Measurements from ENCODE around the gene PTN.

Gene PTN

DNA sequence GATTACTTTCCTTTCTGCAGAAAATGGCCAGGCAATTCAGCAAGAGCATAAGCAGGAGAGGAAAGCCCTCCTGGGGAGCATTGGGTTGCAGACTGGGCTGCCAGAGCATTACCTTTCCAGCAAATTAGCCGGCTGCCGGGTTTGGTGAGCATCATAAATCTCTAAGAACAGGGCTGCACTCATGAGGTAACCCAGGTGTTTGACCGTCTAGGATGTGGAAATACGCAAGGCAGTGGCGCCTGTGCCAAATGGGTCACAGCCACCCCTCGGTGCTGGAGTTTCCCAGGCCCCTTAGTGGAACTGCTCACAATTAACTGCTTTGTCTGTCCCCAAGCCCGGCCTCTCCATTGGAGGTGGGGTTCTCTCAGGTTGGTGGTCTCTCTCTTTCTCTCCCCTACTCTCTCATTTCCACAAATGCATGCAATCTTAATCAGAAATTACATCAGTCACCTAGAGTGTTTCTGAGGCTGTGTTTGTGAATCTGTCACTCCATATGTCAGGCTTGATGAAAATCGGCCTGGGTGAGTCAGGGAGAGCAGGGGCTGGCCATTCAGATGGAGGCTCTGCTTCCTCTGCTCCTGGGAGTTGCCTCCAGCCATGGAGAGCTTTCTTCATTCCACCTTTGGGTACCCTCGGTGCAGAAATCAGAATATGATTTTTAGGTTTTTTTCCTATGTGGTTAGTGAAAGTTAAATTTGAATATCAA, 26.7 kb downstream of the PTN start:
- Histone ChIP-seq H3K4me1 (ENCODE audit: control insufficient read depth in 1 of 2, insufficient read depth in 2 of 2, low read length in 2 of 2) (no peaks in the 10 kb centered on the region), H3K27me3 (ENCODE audit: low read depth, low read length) (no peaks in the 10 kb centered on the region), H3K27ac (ENCODE audit: low read length) (no peak overlapping the region), H3K4me3 (ENCODE audit: low read depth in 1 of 2, low read length in 2 of 2) (no peak overlapping the region), H3K36me3 (ENCODE audit: control insufficient read depth in 1 of 2, insufficient read depth in 2 of 2, low read length in 2 of 2) (no peaks in the 10 kb centered on the region), H3K9me3 (ENCODE audit: control insufficient read depth in 1 of 2, low read length in 2 of 2) (no peaks in the 10 kb centered on the region)

DNA sequence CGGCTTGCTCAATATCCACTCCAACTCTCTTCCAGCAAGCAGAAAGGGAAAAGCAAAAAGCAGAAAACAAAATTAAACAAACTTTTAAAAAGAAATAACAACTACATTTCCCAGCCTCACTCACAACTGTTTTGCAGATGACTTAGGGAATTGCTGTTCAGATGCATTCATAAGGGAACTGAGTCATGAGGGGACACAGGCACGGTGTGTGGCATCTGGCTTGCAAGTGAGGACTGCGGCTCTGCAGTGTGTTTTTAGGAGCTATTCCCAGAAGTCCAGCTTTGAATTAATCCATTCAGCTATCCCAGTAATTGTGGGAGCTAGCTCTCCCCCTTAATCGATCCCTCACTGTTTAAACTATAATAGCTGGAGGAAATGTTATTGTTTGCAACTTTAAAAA, 30.3 kb downstream of the PTN start:
- H3K4me3 ChIP-seq (ENCODE audit: low read depth in 1 of 2, low read length in 2 of 2): no peak overlapping the region
- no peaks in the 10 kb centered on the region for H3K4me1 ChIP-seq (ENCODE audit: control insufficient read depth in 1 of 2, insufficient read depth in 2 of 2, low read length in 2 of 2)
- no peaks in the 10 kb centered on the region for H3K27me3 ChIP-seq (ENCODE audit: low read depth, low read length)
- H3K36me3 ChIP-seq (ENCODE audit: control insufficient read depth in 1 of 2, insufficient read depth in 2 of 2, low read length in 2 of 2): no peaks in the 10 kb centered on the region
- H3K9me3 ChIP-seq (ENCODE audit: control insufficient read depth in 1 of 2, low read length in 2 of 2): no peaks in the 10 kb centered on the region
- no peak overlapping the region for H3K27ac ChIP-seq (ENCODE audit: low read length)

- Histone ChIP-seq H3K4me1 (ENCODE audit: control insufficient read depth in 1 of 2, insufficient read depth in 2 of 2, low read length in 2 of 2) (peaks cover 0 to 8% of the 10 kb centered on the region in 2 donors), H3K4me3 (ENCODE audit: low read depth in 1 of 2, low read length in 2 of 2) (no peak overlapping the region), H3K27me3 (ENCODE audit: low read depth, low read length) (no peaks in the 10 kb centered on the region), H3K9me3 (ENCODE audit: control insufficient read depth in 1 of 2, low read length in 2 of 2) (no peaks in the 10 kb centered on the region), H3K36me3 (ENCODE audit: control insufficient read depth in 1 of 2, insufficient read depth in 2 of 2, low read length in 2 of 2) (no peaks in the 10 kb centered on the region), H3K27ac (ENCODE audit: low read length) (no peak overlapping the region)
These were observed 36.8 kb downstream of the PTN start for GRCh38 chr7:137306748-137307147.

DNA sequence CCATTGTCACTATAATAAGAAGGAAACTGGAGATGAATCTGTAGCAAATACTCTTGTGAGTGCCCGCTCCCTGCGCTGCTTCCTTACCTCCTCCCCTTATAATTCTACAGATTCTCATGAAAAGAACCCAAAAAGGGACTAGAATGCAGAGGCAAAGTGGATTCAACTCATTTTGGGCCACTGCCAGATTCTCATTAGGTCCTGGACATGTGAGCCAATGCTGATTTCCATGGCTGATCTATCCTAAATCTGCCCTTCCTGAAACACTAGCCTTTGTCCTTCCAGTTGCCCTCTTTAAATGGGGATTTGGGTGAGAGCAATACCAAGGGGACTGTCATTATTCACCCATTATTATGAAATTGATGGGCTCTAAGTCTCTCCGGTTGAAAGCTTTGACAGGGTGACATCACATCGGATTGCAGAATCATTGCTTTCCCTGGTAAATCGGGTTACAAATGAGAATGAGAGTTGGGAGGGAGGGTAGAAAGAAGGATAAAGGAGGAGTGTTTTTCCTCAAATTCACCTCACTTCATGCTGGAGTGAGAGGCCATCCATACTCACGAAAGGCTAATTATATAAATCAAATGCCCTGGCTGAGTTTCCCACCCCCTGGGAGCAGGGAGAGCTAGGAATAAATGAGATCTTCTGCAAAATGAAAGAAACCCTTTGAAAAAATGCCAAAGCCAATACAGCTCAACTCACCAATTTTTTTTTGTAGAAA, 37.5 kb downstream of the PTN start:
- no peak overlapping the region for H3K27ac ChIP-seq (ENCODE audit: low read length)
- H3K27me3 ChIP-seq (ENCODE audit: low read depth, low read length): no peaks in the 10 kb centered on the region
- H3K4me1 ChIP-seq (ENCODE audit: control insufficient read depth in 1 of 2, insufficient read depth in 2 of 2, low read length in 2 of 2): peaks cover 0 to 8% of the 10 kb centered on the region in 2 donors
- no peaks in the 10 kb centered on the region for H3K36me3 ChIP-seq (ENCODE audit: control insufficient read depth in 1 of 2, insufficient read depth in 2 of 2, low read length in 2 of 2)
- H3K9me3 ChIP-seq (ENCODE audit: control insufficient read depth in 1 of 2, low read length in 2 of 2): no peaks in the 10 kb centered on the region
- H3K4me3 ChIP-seq (ENCODE audit: low read depth in 1 of 2, low read length in 2 of 2): no peak overlapping the region

- Histone ChIP-seq H3K4me1 (ENCODE audit: control insufficient read depth in 1 of 2, insufficient read depth in 2 of 2, low read length in 2 of 2) (peaks cover 0 to 8% of the 10 kb centered on the region in 2 donors), H3K36me3 (ENCODE audit: control insufficient read depth in 1 of 2, insufficient read depth in 2 of 2, low read length in 2 of 2) (no peaks in the 10 kb centered on the region), H3K27me3 (ENCODE audit: low read depth, low read length) (no peaks in the 10 kb centered on the region), H3K4me3 (ENCODE audit: low read depth in 1 of 2, low read length in 2 of 2) (no peak overlapping the region), H3K27ac (ENCODE audit: low read length) (no peak overlapping the region), H3K9me3 (ENCODE audit: control insufficient read depth in 1 of 2, low read length in 2 of 2) (no peaks in the 10 kb centered on the region)
These were observed 38.8 kb downstream of the PTN start for GRCh38 chr7:137304624-137305235.

GRCh38 chr7:137304165-137304564, 39.4 kb downstream of the PTN start:
- no peak overlapping the region for H3K4me3 ChIP-seq (ENCODE audit: low read depth in 1 of 2, low read length in 2 of 2)
- H3K27ac ChIP-seq (ENCODE audit: low read length): no peak overlapping the region

DNA sequence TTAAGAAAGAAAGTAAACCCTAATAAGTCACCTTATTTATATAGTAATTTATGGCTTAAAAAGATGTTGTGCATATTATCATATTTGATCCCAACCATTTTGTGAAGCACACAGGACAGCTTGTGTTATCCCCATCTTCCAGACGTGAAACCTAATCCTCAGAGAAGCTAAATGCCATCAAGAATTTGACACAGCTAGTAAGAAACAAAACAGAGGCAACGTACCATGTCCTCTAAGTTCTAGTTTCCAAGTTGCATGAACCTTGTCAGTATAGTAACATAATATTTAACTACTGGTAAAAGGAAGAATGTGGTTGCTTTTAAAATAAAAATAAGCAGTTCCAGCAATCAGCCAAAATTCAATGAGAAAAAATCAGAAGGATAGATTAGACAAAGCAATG, 41.5 kb downstream of the PTN start:
- no peaks in the 10 kb centered on the region for H3K27me3 ChIP-seq (ENCODE audit: low read depth, low read length)
- no peak overlapping the region for H3K4me3 ChIP-seq (ENCODE audit: low read depth in 1 of 2, low read length in 2 of 2)
- no peaks in the 10 kb centered on the region for H3K36me3 ChIP-seq (ENCODE audit: control insufficient read depth in 1 of 2, insufficient read depth in 2 of 2, low read length in 2 of 2)
- H3K4me1 ChIP-seq (ENCODE audit: control insufficient read depth in 1 of 2, insufficient read depth in 2 of 2, low read length in 2 of 2): peaks cover 0 to 8% of the 10 kb centered on the region in 2 donors
- no peak overlapping the region for H3K27ac ChIP-seq (ENCODE audit: low read length)
- H3K9me3 ChIP-seq (ENCODE audit: control insufficient read depth in 1 of 2, low read length in 2 of 2): no peaks in the 10 kb centered on the region

More at GRCh38 chr7:137304165-137304564, 39.4 kb downstream of the PTN start:
- no peaks in the 10 kb centered on the region for H3K9me3 ChIP-seq (ENCODE audit: control insufficient read depth in 1 of 2, low read length in 2 of 2)
- no peaks in the 10 kb centered on the region for H3K36me3 ChIP-seq (ENCODE audit: control insufficient read depth in 1 of 2, insufficient read depth in 2 of 2, low read length in 2 of 2)
- peaks cover 0 to 8% of the 10 kb centered on the region in 2 donors for H3K4me1 ChIP-seq (ENCODE audit: control insufficient read depth in 1 of 2, insufficient read depth in 2 of 2, low read length in 2 of 2)
- no peaks in the 10 kb centered on the region for H3K27me3 ChIP-seq (ENCODE audit: low read depth, low read length)

DNA sequence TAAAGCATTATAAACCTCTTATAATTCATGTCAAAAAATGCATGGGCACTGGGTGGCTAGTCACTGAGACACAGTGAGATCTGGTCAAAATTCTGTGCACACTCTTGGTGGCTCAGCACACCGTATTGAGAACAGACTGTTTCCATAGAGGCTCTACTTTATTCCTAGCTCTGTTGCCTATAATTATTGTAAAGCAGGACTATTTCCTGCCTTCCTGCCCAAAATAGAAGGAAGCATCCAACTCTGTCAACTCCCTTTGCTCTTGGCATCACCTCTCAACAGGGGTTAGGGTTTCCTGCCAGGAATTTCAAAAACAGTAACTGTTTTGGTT, 45.1 kb downstream of the PTN start:
- no peaks in the 10 kb centered on the region for H3K36me3 ChIP-seq (ENCODE audit: control insufficient read depth in 1 of 2, insufficient read depth in 2 of 2, low read length in 2 of 2)
- H3K4me1 ChIP-seq (ENCODE audit: control insufficient read depth in 1 of 2, insufficient read depth in 2 of 2, low read length in 2 of 2): no peaks in the 10 kb centered on the region
- no peak overlapping the region for H3K27ac ChIP-seq (ENCODE audit: low read length)
- no peak overlapping the region for H3K4me3 ChIP-seq (ENCODE audit: low read depth in 1 of 2, low read length in 2 of 2)
- no peaks in the 10 kb centered on the region for H3K27me3 ChIP-seq (ENCODE audit: low read depth, low read length)
- no peaks in the 10 kb centered on the region for H3K9me3 ChIP-seq (ENCODE audit: control insufficient read depth in 1 of 2, low read length in 2 of 2)

DNA sequence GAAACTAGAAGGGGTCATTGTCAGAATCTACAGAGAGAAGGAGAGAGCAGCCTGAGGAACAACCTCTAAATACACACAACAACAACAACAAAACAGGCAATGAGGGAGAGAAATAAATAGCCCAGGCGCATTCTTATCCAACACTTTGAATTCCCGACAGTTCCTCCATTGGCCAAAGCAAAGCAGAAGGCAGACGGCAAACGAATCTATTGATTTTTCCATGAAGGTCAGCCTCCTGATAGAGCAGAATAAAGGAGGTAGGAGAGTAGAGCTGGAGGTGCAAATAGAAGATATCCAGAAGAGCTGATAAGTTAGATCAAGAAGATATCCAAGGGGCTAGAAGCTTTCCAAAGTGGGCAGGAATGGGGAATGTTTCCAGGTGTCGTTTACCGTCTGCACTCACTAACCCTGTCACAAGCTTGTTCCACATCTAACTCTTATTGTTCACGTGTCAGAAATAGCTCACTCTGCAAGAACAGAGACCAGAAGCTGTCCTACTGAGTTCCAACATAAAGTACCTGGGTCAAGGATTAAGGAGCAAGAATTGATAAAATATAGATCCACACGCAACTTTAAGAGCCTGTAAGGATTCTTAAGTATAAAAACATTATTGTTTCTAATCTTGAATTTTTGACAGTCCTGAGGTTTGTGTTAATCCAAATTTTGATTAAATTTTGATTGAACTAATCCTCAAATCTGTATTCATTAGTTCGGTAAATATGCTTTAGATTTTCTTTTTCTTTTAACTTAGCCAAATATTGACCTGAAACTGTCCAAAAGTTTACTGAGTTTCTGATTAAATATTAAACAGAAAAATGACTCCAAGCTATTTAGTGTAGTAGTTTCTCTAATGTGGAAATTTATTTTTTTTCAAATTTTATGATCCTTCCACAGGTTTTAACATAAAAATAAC, 45.7 kb downstream of the PTN start:
- no peaks in the 10 kb centered on the region for H3K36me3 ChIP-seq (ENCODE audit: control insufficient read depth in 1 of 2, insufficient read depth in 2 of 2, low read length in 2 of 2)
- H3K27ac ChIP-seq (ENCODE audit: low read length): no peak overlapping the region
- no peak overlapping the region for H3K4me3 ChIP-seq (ENCODE audit: low read depth in 1 of 2, low read length in 2 of 2)
- no peaks in the 10 kb centered on the region for H3K4me1 ChIP-seq (ENCODE audit: control insufficient read depth in 1 of 2, insufficient read depth in 2 of 2, low read length in 2 of 2)
- H3K9me3 ChIP-seq (ENCODE audit: control insufficient read depth in 1 of 2, low read length in 2 of 2): no peaks in the 10 kb centered on the region
- H3K27me3 ChIP-seq (ENCODE audit: low read depth, low read length): no peaks in the 10 kb centered on the region

DNA sequence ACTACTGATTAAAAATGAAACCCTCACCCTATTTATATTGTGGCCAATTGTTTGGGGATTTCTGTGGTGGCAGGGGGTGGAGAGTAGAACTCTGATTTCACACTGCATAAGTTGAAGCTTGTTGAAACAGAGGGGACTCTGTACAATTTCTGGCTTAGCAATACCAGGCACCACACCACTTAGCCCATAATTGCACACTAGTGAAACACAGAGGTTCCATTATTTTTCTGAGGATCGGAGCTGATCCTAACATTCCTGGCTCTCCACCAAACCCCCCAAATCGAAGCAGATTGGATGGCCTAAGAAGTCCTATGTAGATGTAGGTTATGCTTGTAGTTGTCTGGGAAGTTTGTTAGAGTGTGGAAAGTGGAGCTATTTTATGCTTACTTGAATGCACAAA, 47.0 kb downstream of the PTN start:
- Histone ChIP-seq H3K36me3 (ENCODE audit: control insufficient read depth in 1 of 2, insufficient read depth in 2 of 2, low read length in 2 of 2) (no peaks in the 10 kb centered on the region), H3K4me1 (ENCODE audit: control insufficient read depth in 1 of 2, insufficient read depth in 2 of 2, low read length in 2 of 2) (no peaks in the 10 kb centered on the region), H3K9me3 (ENCODE audit: control insufficient read depth in 1 of 2, low read length in 2 of 2) (no peaks in the 10 kb centered on the region), H3K27me3 (ENCODE audit: low read depth, low read length) (no peaks in the 10 kb centered on the region), H3K4me3 (ENCODE audit: low read depth in 1 of 2, low read length in 2 of 2) (no peak overlapping the region), H3K27ac (ENCODE audit: low read length) (no peak overlapping the region)

DNA sequence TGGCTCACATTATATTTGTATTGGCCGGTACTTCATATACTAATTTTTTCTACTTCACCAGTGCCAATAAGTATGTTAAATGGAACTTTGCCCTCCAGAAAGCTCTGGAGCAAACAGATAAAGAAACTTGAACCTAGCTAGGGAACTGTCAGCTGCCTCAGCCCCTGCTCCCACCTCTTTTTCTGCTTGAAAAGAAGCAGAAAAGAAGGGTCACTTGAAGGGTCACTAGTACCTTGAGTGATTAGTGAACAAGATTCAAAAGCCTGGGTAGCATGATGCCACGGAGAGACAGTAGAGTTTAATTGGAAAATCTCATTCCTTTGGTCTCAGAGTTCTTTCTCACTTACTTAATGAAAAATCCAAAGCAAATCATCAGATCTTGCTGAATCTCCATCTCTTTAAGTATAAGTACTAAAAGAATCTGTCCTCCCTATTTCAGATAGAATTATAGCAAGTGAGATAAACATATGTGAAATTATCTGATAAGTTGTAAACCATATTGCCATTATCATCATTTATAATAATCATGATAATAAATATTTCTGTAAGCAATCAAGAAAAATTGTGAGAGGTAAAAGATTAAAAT, 47.7 kb downstream of the PTN start:
- Histone ChIP-seq H3K27me3 (ENCODE audit: low read depth, low read length) (no peaks in the 10 kb centered on the region), H3K4me1 (ENCODE audit: control insufficient read depth in 1 of 2, insufficient read depth in 2 of 2, low read length in 2 of 2) (no peaks in the 10 kb centered on the region), H3K9me3 (ENCODE audit: control insufficient read depth in 1 of 2, low read length in 2 of 2) (no peaks in the 10 kb centered on the region), H3K36me3 (ENCODE audit: control insufficient read depth in 1 of 2, insufficient read depth in 2 of 2, low read length in 2 of 2) (no peaks in the 10 kb centered on the region), H3K4me3 (ENCODE audit: low read depth in 1 of 2, low read length in 2 of 2) (no peak overlapping the region), H3K27ac (ENCODE audit: low read length) (no peak overlapping the region)
